K562 (cell line): ENCODE measurements around the gene ABHD1. TPM values are rescaled to one million over a fixed set of nuclear protein-coding genes. Genes with fewer than 3 reads are reported as not detected.
A peak's percentile ranks its signal among the peaks of the same experiment; 100 is the strongest.

Experiments
- ARHGAP35 ChIP-seq: fragments of 450-650 bp; IDR thresholded peaks from 2 replicates; pipeline ENCODE4 v1.6.1; 2018; ENCODE audit not compliant: partially characterized antibody
- FOXK2 ChIP-seq, 2 experiments: fragments of 450-650 bp; IDR thresholded peaks in 1 of 2; conservative IDR thresholded peaks in 1 of 2; 2 replicates each; pipeline ENCODE4 v1.6.1; 2016; ENCODE audit warnings: low read depth in 2 of 2, mild to moderate bottlenecking in 1 of 2
- GATAD2A ChIP-seq: fragments of 450-650 bp; IDR thresholded peaks from 2 replicates; pipeline ENCODE4 v1.6.1; 2017
- HNRNPH1 ChIP-seq: fragments of 200-400 bp; formaldehyde crosslinking; optimal IDR thresholded peaks from 2 replicates; pipeline ENCODE3; 2017; ENCODE audit warnings: low read depth, mild to moderate bottlenecking, low read length, moderate library complexity
- KDM2B ChIP-seq: fragments of 250-450 bp; sonication (Bioruptor Pico); IDR thresholded peaks from 2 replicates; pipeline ENCODE4 v1.8.0; 2021; ENCODE audit warnings: mild to moderate bottlenecking, moderate library complexity
- KLF6 ChIP-seq: fragments of 250-450 bp; sonication (Bioruptor Pico); IDR thresholded peaks from 2 replicates; pipeline ENCODE4 v1.4.0; 2020; ENCODE audit warnings: mild to moderate bottlenecking, moderate library complexity, borderline replicate concordance
- NCOA2 ChIP-seq, 2 experiments: fragments of 450-650 bp; IDR thresholded peaks; 2 replicates each; pipeline ENCODE4 v1.6.1; 2018; ENCODE audit warnings: mild to moderate bottlenecking in 2 of 2, moderate library complexity in 1 of 2; ENCODE audit not compliant: partially characterized antibody in 2 of 2
- SMARCC2 ChIP-seq: fragments of 450-650 bp; IDR thresholded peaks from 2 replicates; pipeline ENCODE4 v1.6.1; 2017; ENCODE audit warnings: antibody characterized with exemption, moderate library complexity, mild to moderate bottlenecking, low read depth
- TEAD1 ChIP-seq, 2 experiments: fragments of 450-650 bp in 1 of 2; sonication (generic) in 1 of 2; formaldehyde crosslinking; IDR thresholded peaks; 2 replicates each; pipeline versions ENCODE4 v1.4.0 to v1.8.0; 2020 to 2022; ENCODE audit warnings: mild to moderate bottlenecking in 2 of 2, missing genetic modification reagents in 1 of 2
- TSHZ1 ChIP-seq: fragments of 250-450 bp; sonication (Bioruptor Pico); IDR thresholded peaks from 2 replicates; pipeline ENCODE4 v1.4.0; 2020; ENCODE audit warnings: mild to moderate bottlenecking, moderate library complexity
- U2AF1 ChIP-seq: fragments of 200-400 bp; formaldehyde crosslinking; optimal IDR thresholded peaks from 2 replicates; pipeline ENCODE3; 2017; ENCODE audit warnings: mild to moderate bottlenecking, low read depth, low read length, moderate library complexity
- YY1 ChIP-seq, 3 experiments: IDR thresholded peaks; 2 replicates each; pipeline ENCODE4 v1.6.1; 2011; ENCODE audit warnings: low read length in 2 of 3, mild to moderate bottlenecking in 2 of 3, moderate library complexity in 2 of 3, borderline replicate concordance in 1 of 3, control low read depth in 1 of 3, low read depth in 1 of 3; ENCODE audit not compliant: insufficient read depth in 3 of 3, insufficient replicate concordance in 2 of 3, control insufficient read depth in 1 of 3, insufficient read length in 1 of 3; ENCODE audit errors: extremely low read depth in 1 of 3
- ZNF395 ChIP-seq: fragments of 200-800 bp; sonication (Bioruptor generic); IDR thresholded peaks from 2 replicates; pipeline ENCODE4 v1.6.1; 2017; ENCODE audit warnings: missing genetic modification characterization, missing compliant biosample characterization
- ZNF444 ChIP-seq: fragments of 250-450 bp; sonication (Bioruptor Pico); IDR thresholded peaks from 2 replicates; pipeline ENCODE4 v1.4.0; 2020; ENCODE audit warnings: mild to moderate bottlenecking, moderate library complexity
- polyA plus RNA-seq, 8 experiments: library from polyadenylated mRNA; depleted of rRNA in 4 of 8; stranded (reverse) in 5 of 8; unstranded in 3 of 8; fragments of >200 nt; fragmentation: Nextera tagmentation in 2 of 8; fragmentation: Illumina TruSeq in 1 of 8; extraction: Ambion mirVana in 2 of 8; extraction: Trizol in 1 of 8; gene quantifications; 2 replicates each; pipeline versions ENCODE4 v1.2.1 to v1.2.3, GENCODE V29; 2011 to 2014; ENCODE audit warnings: inconsistent platforms in 1 of 8, missing spikeins in 1 of 8
- total RNA-seq, 7 experiments: library from RNA; depleted of rRNA in 6 of 7; stranded (reverse); fragments of >200 nt in 6 of 7; fragmentation: Illumina TruSeq in 2 of 7; extraction: Trizol in 2 of 7; gene quantifications; 2 replicates each; pipeline versions ENCODE4 v1.2.1 to v1.2.3, GENCODE V29; 2011 to 2021; ENCODE audit warnings: low replicate concordance in 1 of 7
- TF ChIP-seq, protein P1 (sequence below): fragments of 250-450 bp; sonication (Bioruptor Pico); IDR thresholded peaks from 2 replicates; pipeline ENCODE4 v1.5.1; 2021; ENCODE audit warnings: mild to moderate bottlenecking
- TF ChIP-seq, protein P2 (sequence below): fragments of 250-450 bp; sonication (Bioruptor Pico); IDR thresholded peaks from 2 replicates; pipeline ENCODE4 v1.5.0; 2022; ENCODE audit warnings: mild to moderate bottlenecking
- TF ChIP-seq, protein P3 (sequence below): fragments of 250-450 bp; sonication (Bioruptor Pico); IDR thresholded peaks from 2 replicates; pipeline ENCODE4 v1.4.0; 2020; ENCODE audit warnings: mild to moderate bottlenecking, moderate library complexity

The ABHD1 gene
- total and polyA plus RNA-seq, 9 of the 15 experiments (the other 6 are each of a cell fraction or from before 2014, with no cell fraction given) = 0.10 to 0.16 (median 0.11) TPM; not detected in 5

DNA sequence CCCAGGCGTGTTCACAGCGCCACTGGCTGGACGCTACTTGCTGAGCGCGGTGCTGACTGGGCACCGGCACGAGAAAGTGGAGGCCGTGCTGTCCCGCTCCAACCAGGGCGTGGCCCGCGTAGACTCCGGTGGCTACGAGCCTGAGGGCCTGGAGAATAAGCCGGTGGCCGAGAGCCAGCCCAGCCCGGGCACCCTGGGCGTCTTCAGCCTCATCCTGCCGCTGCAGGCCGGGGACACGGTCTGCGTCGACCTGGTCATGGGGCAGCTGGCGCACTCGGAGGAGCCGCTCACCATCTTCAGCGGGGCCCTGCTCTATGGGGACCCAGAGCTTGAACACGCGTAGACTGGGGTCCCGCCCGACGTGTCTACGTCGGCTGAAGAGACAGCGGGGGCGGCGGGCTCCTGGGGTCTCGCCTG, 37.9 kb upstream of the ABHD1 start (continued):
- TF ChIP-seq ZNF395 (CRISPR knock-in tag) = no peak
- TF ChIP-seq U2AF1 = peak; percentile 9
- TF ChIP-seq NCOA2 (IDR thresholded peaks at IDR 0.05; ENCODE audit: partially characterized antibody in 2 of 2) = no peak
- peak in 1 of 3 experiments; percentile 25 for TF ChIP-seq YY1 (IDR thresholded peaks at IDR 0.05; ENCODE audit: borderline replicate concordance in 1 of 3, control insufficient read depth in 1 of 3, extremely low read depth in 1 of 3, insufficient read depth in 3 of 3, insufficient read length in 1 of 3, insufficient replicate concordance in 2 of 3, low read depth in 1 of 3, low read length in 2 of 3)
- TF ChIP-seq SMARCC2 = no peak
- TF ChIP-seq ZNF444 (CRISPR knock-in tag) = no peak
- TF ChIP-seq, protein P1, sequence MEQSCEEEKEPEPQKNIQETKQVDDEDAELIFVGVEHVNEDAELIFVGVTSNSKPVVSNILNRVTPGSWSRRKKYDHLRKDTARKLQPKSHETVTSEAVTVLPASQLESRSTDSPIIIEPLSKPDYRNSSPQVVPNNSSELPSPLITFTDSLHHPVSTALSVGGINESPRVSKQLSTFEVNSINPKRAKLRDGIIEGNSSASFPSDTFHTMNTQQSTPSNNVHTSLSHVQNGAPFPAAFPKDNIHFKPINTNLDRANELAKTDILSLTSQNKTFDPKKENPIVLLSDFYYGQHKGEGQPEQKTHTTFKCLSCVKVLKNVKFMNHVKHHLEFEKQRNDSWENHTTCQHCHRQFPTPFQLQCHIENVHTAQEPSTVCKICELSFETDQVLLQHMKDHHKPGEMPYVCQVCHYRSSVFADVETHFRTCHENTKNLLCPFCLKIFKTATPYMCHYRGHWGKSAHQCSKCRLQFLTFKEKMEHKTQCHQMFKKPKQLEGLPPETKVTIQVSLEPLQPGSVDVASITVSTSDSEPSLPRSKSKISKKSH (CRISPR knock-in tag) = no peak
- TF ChIP-seq KDM2B (CRISPR knock-in tag) = no peak
- TF ChIP-seq KLF6 (CRISPR knock-in tag) = peak; percentile 46; the same call in 1 of the 2 replicates
- no peak for TF ChIP-seq HNRNPH1
- TF ChIP-seq GATAD2A = 0 out of 2 replicates have a peak, but pooled peaks have one; percentile 48
- TF ChIP-seq FOXK2 (conservative IDR thresholded peaks at IDR 0.05 in 1 of 2, IDR thresholded peaks at IDR 0.05 in 1 of 2; ENCODE audit: low read depth in 2 of 2) = no peak
- no peak for TF ChIP-seq TSHZ1 (CRISPR knock-in tag)
- peak in 1 of 2 experiments; percentile 22; a peak in 2 of 4 replicates for TF ChIP-seq TEAD1 (CRISPR knock-in tag; IDR thresholded peaks at IDR 0.05)
- TF ChIP-seq, protein P2, sequence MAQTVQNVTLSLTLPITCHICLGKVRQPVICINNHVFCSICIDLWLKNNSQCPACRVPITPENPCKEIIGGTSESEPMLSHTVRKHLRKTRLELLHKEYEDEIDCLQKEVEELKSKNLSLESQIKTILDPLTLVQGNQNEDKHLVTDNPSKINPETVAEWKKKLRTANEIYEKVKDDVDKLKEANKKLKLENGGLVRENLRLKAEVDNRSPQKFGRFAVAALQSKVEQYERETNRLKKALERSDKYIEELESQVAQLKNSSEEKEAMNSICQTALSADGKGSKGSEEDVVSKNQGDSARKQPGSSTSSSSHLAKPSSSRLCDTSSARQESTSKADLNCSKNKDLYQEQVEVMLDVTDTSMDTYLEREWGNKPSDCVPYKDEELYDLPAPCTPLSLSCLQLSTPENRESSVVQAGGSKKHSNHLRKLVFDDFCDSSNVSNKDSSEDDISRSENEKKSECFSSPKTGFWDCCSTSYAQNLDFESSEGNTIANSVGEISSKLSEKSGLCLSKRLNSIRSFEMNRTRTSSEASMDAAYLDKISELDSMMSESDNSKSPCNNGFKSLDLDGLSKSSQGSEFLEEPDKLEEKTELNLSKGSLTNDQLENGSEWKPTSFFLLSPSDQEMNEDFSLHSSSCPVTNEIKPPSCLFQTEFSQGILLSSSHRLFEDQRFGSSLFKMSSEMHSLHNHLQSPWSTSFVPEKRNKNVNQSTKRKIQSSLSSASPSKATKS = no peak
- TF ChIP-seq ARHGAP35 = no peak
- TF ChIP-seq, protein P3, sequence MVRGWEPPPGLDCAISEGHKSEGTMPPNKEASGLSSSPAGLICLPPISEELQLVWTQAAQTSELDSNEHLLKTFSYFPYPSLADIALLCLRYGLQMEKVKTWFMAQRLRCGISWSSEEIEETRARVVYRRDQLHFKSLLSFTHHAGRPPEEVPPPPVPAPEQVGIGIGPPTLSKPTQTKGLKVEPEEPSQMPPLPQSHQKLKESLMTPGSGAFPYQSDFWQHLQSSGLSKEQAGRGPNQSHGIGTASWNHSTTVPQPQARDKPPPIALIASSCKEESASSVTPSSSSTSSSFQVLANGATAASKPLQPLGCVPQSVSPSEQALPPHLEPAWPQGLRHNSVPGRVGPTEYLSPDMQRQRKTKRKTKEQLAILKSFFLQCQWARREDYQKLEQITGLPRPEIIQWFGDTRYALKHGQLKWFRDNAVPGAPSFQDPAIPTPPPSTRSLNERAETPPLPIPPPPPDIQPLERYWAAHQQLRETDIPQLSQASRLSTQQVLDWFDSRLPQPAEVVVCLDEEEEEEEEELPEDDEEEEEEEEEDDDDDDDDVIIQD (CRISPR knock-in tag) = no peak
